Keratinocyte (primary cell): ENCODE measurements around the gene DHRS4.
"Not testable (repeated sequence)": the region's sequence is repeated elsewhere in the genome, so short reads cannot be mapped to it uniquely, and the experiment has no call there.

Experiments
- EZH2 ChIP-seq: IDR thresholded peaks from one replicate; pipeline ENCODE4 v1.6.1; 2012; ENCODE audit warnings: inconsistent platforms, mild to moderate bottlenecking, low read length, moderate library complexity
- TF ChIP-seq, protein P1 (sequence below), 3 experiments: IDR thresholded peaks in 1 of 3; conservative IDR thresholded peaks in 1 of 3; optimal IDR thresholded peaks in 1 of 3; 2 replicates in 2 of 3; 3 replicates in 1 of 3; pipeline versions ENCODE3 to v1.5.1; 2011; ENCODE audit warnings: low read length in 3 of 3, mild to moderate bottlenecking in 3 of 3, moderate library complexity in 2 of 3, control low read depth in 1 of 3, inconsistent platforms in 1 of 3; ENCODE audit not compliant: insufficient read depth in 2 of 3; ENCODE audit errors: extremely low read depth in 1 of 3

DNA sequence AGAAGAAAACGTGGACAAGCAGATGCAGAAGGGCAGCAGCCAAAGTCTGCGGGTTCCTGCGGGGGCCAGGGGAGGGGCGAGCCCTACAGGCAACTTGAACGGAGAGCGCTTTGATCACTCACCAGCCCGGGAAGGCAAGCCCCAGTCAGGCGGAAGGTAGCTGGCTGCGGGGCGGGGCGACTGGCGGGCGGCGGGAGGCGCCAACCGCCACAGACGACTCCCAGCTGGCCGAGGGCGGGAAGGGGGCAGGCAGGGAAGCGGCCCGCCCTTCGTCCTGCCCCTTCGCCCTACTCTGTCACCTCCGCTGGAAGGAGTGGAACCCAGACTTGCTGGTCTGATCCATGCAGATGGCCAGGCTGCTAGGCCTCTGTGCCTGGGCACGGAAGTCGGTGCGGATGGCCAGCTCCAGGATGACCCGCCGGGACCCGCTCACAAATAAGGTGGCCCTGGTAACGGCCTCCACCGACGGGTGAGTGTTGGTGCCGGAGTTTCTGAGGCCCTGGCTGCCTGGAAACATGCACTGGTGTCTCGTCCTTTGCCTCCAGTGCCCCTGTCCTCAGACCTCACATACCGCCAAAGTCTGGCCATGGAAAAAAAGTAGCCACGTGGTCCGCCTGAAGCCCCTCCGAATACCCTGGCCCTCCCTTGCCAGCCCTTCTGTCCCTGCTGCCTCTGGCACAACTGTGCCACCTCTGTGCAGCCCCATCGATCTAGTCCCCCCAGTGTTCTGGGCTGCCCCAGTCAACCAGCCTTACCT lies 35.2 kb downstream of the DHRS4 start, which contains the start of gene DHRS4L2:
- TF ChIP-seq, protein P1, sequence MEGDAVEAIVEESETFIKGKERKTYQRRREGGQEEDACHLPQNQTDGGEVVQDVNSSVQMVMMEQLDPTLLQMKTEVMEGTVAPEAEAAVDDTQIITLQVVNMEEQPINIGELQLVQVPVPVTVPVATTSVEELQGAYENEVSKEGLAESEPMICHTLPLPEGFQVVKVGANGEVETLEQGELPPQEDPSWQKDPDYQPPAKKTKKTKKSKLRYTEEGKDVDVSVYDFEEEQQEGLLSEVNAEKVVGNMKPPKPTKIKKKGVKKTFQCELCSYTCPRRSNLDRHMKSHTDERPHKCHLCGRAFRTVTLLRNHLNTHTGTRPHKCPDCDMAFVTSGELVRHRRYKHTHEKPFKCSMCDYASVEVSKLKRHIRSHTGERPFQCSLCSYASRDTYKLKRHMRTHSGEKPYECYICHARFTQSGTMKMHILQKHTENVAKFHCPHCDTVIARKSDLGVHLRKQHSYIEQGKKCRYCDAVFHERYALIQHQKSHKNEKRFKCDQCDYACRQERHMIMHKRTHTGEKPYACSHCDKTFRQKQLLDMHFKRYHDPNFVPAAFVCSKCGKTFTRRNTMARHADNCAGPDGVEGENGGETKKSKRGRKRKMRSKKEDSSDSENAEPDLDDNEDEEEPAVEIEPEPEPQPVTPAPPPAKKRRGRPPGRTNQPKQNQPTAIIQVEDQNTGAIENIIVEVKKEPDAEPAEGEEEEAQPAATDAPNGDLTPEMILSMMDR (optimal IDR thresholded peaks at IDR 0.05 in 1 of 3, IDR thresholded peaks at IDR 0.05 in 1 of 3, conservative IDR thresholded peaks at IDR 0.05 in 1 of 3; ENCODE audit: extremely low read depth in 1 of 3, insufficient read depth in 2 of 3, low read length in 3 of 3): not testable (repeated sequence)
- TF ChIP-seq EZH2: not testable (repeated sequence)
